Glomerular endothelial cell (primary cell): ENCODE results near the gene ACTN1. TPM values are rescaled to one million over a fixed set of nuclear protein-coding genes. Genes with fewer than 3 reads are reported as not detected.

Experiments
- DNase-seq: peaks from one replicate; pipeline ENCODE4 v3.0.0-alpha.2; 2011; ENCODE audit warnings: low read depth, low spot score; ENCODE audit errors: extremely low read depth
- total RNA-seq: library from RNA; depleted of rRNA; stranded (reverse); fragments of >200 nt; gene quantifications from 2 replicates; pipeline ENCODE4 v1.2.3, GENCODE V29; 2015

ACTN1 gene
- total RNA-seq, 1 donor from 2014 or later: 671 TPM

- no peak for DNase-seq
These were observed 9.0 kb downstream of the ACTN1 start for GRCh38 chr14:68970038-68970612.

GRCh38 chr14:68969278-68970033 is 9.6 kb downstream of the ACTN1 start:
- DNase-seq: no peak

- no peak for DNase-seq
These were observed 10.4 kb downstream of the ACTN1 start for GRCh38 chr14:68968721-68969120.

- DNase-seq: no peak
These were observed 11.1 kb downstream of the ACTN1 start for GRCh38 chr14:68968051-68968450.

GRCh38 chr14:68967459-68967940 is 11.6 kb downstream of the ACTN1 start:
- DNase-seq: no peak

GRCh38 chr14:68966872-68967301 is 12.2 kb downstream of the ACTN1 start:
- no peak for DNase-seq

GRCh38 chr14:68965261-68965761 is 13.8 kb downstream of the ACTN1 start:
- no peak for DNase-seq

GRCh38 chr14:68964300-68965093 is 14.6 kb downstream of the ACTN1 start:
- DNase-seq: no peak

GRCh38 chr14:68962681-68963080 is 16.4 kb downstream of the ACTN1 start:
- no peak for DNase-seq

GRCh38 chr14:68961781-68962584 is 17.1 kb downstream of the ACTN1 start:
- DNase-seq: no peak

GRCh38 chr14:68961361-68961760 is 17.7 kb downstream of the ACTN1 start:
- DNase-seq: no peak

- DNase-seq: no peak
These were observed 19.0 kb downstream of the ACTN1 start for GRCh38 chr14:68960123-68960522.

GRCh38 chr14:68959035-68959434 is 20.1 kb downstream of the ACTN1 start:
- no peak for DNase-seq

- no peak for DNase-seq
These were observed 20.5 kb downstream of the ACTN1 start for GRCh38 chr14:68958553-68958952.

- no peak for DNase-seq
These were observed 21.3 kb downstream of the ACTN1 start for GRCh38 chr14:68957775-68958174.

GRCh38 chr14:68956724-68957123 is 22.4 kb downstream of the ACTN1 start:
- no peak for DNase-seq

GRCh38 chr14:68955851-68956179 is 23.3 kb downstream of the ACTN1 start:
- DNase-seq: no peak

- no peak for DNase-seq
These were observed 23.8 kb downstream of the ACTN1 start for GRCh38 chr14:68955164-68955850.

GRCh38 chr14:68953196-68953555 is 25.9 kb downstream of the ACTN1 start:
- no peak for DNase-seq

GRCh38 chr14:68952531-68953195 is 26.4 kb downstream of the ACTN1 start:
- DNase-seq: no peak
